ENCODE measurements around the gene NFIB.

NFIB gene

DNA sequence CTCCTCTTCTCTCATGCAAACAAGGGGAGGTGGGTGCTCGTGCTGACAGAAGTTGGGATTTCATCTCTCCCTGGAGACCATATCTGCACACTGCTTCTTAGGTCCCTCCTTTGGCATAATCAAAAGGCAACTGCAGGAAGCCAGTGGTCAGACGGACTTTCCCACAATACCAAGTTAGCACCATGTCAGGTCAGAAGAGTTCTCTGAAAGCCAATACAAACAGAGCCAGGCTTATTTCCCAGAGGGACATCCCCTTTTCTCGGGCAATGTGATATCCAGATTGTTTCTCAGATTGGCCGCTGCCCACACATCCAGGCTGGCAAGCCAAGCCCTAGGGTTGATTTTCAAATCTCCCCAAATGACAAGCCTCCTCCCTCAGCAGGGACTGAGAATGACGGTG lies 241.1 kb downstream of the NFIB start:
- no peak for DNase-seq (ENCODE audit: low spot score)

DNA sequence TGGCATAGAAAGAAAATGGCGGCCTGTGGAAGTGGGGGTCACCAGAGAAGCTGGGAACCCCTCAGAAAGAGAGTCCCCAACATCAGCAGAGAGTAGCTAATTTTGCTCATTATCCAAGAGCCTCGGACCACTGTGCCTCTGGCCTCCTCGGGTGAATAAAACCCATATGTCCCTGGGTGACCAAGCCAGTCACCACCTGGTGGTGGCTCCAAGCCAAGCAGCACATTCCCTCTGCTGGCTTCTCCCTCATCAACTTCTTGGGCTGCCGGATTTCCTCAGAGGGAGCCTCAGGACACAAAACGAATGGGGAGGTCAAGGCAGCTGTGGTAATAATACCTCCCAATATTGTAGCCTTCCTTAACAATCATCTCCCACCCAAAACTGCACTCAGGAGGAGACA lies 242.5 kb downstream of the NFIB start:
- DNase-seq (ENCODE audit: low spot score): no peak

DNA sequence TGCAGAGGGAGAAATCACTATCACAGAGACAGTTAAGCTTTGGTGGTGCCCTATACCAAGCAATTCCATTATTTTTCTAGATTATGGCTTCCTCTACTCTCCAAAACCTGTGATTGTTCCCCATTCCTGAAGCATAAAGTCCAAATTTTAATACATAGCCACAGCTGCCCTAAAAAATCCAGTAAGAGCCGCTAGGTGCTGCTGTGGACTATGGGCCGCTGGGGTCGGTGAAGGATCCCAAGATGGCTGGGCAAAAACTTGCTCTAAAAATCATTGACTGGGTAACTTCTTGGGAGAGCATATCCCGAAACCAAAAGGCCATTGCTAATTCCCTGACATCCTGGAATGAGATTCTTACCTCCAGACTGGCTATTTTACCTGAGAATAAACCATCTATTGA lies 245.3 kb downstream of the NFIB start:
- no peak for DNase-seq (ENCODE audit: low spot score)

DNA sequence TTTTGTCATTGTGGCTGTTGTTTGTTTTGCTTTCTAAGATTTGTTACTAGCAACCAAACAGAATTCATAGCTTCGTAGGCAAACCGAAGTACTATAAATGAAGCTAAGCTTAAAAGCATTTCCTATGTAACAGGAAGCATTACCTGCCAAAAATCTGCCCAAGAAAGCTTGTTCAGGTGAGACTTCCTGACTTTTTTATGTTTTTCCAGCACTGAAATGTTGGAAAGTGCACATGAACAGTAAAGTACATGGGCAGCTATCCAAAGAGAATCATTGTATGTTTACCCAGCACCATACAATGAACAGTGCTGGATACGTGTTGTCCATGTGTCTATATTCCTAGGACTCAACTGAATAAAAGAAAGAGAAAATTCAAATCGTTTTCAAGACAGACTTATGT lies 247.1 kb downstream of the NFIB start:
- no peak for DNase-seq (ENCODE audit: low spot score)

DNA sequence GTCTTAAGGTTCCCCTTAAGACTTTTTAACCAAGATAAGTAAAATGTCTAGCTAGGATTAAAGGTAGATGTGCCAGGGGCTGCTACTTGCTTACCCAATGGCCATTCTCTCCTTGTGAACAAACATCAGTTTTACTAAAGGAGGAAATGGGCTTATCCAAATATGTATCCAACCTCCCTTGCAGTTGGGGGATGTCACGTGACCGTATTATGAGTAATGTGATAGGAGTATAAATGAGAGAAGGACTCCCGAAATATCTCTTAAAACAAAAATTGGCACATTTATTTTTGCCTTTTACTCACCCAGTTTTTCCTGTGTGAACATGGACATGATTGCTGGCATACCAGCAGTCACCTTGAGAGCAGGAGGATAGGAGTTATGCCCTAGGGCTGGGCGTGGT lies 247.9 kb downstream of the NFIB start:
- no peak for DNase-seq (ENCODE audit: low spot score)

DNA sequence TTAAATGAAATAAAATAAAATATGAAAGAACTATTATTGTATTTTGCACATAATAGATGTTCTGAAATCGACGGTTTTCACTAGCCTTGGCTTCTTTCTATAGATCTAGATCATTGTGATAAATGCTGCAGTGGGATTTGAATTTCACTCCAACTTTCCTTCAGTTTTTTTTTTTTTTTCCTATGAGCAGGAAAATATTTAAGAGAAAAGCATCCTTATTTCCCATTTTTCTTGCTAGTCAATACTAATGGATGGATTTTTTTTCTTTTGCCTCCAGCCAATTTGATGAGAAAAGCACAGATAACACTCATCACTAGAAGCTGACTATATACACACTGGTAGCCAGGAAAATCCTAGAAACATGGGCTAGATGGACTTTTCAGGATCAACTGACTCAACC lies 249.0 kb downstream of the NFIB start:
- DNase-seq (ENCODE audit: low spot score): no peak

DNA sequence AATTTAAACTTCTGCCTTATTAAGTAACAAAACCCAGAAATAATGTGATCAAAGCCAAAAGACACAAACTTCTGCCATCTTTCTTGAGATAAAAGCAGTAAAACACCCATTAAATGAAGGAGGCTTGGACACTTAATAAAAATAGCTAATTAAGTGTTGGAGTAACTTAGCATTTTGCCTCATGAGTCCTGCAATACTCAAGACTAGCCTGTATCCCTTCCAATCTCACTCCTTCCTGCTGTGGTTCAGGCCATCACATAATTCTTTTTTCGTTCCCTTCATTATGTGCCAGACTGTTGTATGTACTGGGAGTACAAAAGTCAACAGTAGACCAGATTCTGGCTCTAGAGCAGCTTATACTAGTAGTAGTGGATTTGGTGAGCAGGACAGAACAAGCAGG lies 250.2 kb downstream of the NFIB start:
- DNase-seq (ENCODE audit: low spot score): no peak

DNA sequence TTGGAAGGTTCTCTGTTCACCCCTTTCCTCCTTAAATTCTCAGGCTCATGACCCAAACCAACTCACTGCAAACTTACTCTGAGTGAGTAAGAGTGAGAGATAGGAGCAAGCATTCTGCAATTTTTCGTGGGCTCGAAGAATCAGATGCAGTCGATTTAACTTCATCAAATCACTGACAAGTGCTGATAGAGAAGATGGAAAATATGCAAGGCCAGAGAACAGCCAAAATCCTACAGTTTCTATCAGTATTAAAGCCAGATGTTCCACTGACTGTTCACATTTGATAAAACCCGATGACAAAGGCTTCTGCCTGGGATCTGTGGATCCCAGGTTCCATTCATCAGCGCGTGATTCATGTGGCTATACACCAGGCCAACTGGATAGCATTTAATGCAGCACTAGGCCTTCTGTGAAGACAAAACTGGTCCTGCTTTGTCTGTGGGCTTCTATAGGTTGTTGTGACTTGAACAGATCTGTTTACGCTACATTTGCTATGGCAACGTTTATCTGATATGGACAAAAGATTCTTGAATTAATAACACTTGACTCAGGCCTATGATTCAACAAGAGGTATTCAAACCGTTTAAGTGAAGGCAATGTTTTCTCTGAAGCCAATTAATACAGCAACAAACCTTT lies 251.2 kb downstream of the NFIB start:
- no peak for DNase-seq (ENCODE audit: low spot score)

DNA sequence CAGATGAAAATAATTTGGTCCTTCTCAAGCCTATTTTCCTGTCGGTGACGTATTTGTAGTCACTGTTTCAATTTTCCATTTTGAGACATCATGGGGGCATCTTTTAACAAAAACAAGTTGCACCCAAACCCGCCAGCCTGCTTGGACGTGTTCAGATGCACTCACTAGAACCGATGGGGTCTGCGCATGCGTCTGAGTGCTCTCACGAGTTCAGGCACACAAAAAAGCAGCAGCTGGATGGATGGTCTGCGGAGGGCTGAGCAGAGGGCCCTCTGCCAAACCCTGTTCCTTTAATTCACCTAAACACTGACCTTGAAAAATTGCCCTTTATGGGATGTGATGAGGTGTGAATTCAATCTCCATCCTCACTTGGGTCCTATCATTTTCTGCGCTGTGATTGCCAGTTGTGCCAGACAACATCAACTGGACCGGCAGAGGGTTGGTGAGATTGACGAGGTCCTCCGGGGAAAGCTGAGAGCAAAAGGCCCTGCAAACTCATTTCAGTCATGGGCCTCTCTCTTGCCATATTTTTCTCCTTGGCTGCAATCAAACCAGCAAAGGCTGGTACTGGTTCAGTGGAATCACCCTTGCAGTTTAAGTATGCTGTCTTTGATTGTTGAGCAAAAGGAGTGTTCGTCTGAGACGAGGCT lies 251.9 kb downstream of the NFIB start:
- no peak for DNase-seq (ENCODE audit: low spot score)

DNA sequence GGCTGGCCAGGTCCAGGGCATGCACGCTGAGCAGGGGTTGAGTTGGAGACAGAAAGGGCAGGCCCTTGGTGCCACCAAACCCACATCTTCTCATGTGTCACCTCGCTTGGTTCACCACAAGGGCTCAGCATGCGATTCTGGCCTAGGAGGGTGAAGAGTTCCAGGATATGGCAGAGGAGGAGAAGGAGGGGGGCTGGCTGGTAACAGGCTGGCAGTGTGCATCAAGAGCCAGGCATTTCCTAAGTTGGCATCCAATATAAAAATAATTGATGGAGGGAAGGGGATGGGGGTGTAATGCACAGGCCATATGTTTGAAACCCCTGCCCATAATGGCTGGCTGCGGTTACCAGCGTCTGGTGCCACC lies 255.6 kb downstream of the NFIB start:
- no peak for DNase-seq (ENCODE audit: low spot score)

DNA sequence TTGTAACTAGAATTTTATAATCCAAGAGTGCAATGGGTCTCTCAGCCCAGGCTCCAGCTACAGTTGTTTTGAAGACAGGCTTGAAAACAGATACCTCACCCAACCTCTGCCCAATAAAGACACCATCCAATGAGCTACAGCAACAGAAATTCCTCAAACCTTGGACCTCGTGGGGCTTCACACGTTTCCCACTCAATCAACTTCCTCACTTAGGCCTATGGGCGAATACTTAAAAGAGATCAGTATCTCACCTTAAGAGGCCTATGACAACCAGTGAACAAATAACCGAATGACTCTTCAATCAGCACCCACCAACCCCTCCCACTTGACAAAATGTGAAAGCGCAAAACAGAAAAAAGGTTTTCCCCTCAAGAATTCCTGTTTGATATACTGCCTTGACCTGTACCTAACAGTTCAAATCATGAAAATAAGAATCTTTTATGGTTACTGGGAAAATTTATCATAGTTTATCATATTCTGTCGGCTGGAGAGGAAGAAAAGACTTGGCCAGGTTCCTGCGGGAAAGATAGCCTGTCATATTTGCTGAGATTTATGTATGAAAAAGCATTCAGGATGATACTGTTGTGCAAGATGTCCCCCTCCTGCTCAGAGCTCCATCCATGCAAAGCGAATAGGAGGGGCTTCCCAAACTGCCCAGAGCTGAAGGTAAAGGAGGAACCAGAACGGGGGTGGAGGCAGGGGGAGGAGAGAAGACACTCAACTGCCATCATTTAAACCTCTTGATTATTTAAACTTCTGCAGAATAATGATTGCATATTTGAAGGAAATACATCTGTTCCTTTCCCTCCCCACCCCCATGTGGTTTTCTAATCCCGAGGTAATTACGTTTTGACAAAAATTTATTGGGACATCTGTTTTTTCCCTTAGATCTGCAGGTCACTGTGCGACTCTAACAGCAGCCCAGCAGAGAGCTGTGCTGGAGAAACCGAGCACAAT lies 256.3 kb downstream of the NFIB start:
- no peak for DNase-seq (ENCODE audit: low spot score)

DNA sequence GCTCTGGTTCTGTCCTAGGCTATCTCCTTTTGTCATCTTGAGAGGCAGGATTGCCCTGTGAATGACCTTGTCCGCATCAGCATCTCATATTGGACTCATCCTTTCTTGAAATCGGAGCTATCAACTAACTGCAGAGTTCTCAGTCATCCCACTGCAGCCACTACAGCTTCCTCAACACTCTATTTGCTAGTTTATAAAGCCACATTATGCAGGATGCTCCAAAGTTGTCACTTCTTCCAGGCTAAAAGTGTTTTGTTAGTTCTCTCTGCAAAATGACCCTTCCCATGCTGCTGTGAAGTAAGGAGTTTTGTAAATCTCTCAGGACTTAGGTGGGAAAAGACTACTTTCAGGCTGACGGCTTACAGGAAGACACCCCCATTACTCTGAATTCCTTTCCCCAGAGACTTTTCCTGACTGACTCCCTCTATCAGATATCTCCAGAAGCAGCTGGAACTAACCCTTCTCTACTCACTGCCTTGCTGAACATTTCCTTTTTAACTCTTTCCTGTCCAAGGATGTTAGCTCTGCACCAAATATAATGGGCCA lies 257.6 kb downstream of the NFIB start:
- no peak for DNase-seq (ENCODE audit: low spot score)

DNA sequence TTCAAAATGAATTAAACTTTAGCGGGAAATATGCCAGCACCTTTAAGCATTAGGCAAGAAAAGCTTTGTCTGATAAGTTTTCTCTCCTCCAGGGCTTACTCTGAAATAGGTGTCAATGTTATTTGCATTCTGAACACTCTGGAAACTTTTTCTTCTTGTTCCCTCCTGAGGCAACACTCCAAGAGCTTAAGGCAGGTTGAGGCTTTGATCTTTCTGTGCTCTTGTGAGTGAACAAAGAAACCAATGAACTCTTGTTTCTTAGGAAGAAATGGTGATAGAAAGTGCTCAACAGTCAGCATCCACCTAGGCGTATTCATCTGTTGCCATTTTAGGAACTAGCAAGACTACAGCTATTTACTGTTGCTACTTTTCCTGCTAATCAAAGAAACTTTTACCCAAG lies 259.8 kb downstream of the NFIB start:
- DNase-seq (ENCODE audit: low spot score): no peak

DNA sequence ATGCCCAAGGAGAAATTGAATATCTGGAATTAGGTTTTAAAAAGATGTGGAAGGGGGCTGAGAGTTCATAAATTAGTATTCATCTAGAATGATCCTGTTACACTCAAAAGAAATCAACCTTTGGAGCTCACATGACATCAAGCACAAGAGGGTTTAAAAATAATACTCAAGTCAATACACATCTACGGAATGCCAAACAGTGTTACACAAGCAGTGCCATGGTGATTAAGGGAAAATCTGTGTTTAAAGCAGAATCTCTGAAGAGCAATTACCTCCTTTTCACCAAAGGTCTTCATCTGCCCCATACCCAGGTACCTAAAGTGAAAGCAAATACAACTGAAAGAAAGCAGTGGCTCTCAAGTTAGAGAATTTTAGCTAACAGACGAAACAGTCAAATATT lies 261.6 kb downstream of the NFIB start:
- DNase-seq (ENCODE audit: low spot score): no peak

DNA sequence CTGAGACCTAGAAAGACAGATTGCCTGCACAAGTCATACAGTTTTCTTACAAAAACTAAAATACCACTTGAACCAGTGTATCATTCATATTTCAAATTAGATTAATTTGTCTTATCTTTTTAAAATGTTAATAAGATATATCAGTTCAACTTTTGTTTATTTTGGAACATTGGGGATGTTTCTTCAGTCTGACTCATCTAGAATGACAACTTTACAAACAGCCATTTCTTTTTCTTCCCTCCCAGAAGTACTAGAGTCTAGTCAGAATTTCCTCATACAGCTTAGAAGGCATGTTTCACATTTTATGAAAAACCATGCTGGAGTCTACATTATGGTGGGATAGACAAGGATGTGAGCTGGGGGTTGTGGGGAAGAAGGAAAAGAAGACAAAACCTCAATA lies 262.5 kb downstream of the NFIB start:
- no peak for DNase-seq (ENCODE audit: low spot score)

DNA sequence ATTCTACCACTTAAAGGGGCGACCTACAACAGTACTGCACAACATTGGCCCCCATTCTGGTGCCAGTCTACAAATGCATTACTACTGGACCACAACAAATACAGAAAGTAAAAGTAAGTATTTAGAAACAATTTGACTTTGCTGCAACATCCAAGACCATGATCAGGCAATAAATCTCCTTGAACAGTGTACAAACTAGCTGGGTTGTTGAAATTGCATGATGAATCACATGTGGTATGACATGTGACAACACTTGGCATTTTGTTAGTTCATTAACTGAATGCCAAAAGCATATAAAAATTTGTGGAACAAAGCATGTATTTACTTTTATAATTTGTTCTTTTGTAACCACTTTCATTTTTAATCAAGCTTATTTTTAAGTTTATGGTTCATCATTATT lies 270.5 kb downstream of the NFIB start:
- DNase-seq (ENCODE audit: low spot score): no peak

DNA sequence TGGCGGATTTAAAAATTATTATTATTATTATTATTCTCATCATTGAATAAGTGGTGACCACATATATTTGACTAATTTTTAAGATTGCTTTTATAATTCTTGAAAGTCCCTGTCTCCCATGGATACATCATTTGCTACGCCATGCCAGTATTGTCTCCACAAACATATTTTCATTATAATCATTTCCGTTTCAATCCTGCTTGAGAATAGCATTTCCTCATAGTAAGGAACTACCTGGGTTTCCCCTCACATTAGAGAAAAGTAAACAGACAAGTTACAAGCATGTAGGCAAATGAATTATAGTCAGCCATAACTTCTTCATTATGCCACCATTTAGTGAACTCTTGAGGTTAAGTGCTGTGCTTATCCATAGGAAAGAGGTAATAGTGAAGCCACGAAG lies 276.6 kb downstream of the NFIB start:
- DNase-seq (ENCODE audit: low spot score): no peak

DNA sequence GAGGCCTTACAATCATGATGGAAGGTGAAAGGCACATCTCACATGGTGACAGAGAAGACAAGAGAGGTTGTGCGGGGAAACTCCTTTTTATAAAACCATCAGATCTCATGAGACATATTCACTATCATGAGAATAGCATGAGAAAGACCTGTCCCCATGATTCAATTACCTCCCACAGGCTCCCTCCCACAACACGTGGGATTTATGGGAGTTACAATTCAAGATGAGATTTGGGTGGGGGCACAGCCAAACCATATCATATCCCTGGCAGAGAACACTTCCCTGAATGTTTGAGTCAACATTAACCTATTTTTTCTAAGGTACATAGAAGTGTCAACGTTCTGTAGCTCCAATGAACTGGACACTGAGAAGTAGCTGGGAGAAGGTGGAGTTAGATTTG lies 280.9 kb downstream of the NFIB start:
- no peak for DNase-seq (ENCODE audit: low spot score)
